Stimulated activated CD4-positive, alpha-beta T cell treated with anti-CD3 and anti-CD28 coated beads, Interleukin-1b, Interleukin-23, amount 100 ng/mL, for 1 hour (primary cell): ENCODE data around the gene DNMT3A.
A peak's percentile ranks its signal among the peaks of the same experiment; 100 is the strongest.

ENCODE experiments used
- DNase-seq, 2 donors: peaks; one replicate each; pipeline ENCODE4 v3.0.0-alpha.2; 2020; ENCODE audit warnings: low read depth in 2 of 2

Gene DNMT3A

GRCh38 chr2:25258847-25259736, 82.6 kb downstream of the DNMT3A start:
- DNase-seq: no peak

- no peak for DNase-seq
Observed at GRCh38 chr2:25257931-25258846, 83.5 kb downstream of the DNMT3A start.

- DNase-seq: no peak
Observed at GRCh38 chr2:25257032-25257552, 84.6 kb downstream of the DNMT3A start.

GRCh38 chr2:25256488-25256875, 85.2 kb downstream of the DNMT3A start:
- DNase-seq: no peak

GRCh38 chr2:25255745-25256487, 85.8 kb downstream of the DNMT3A start:
- DNase-seq: no peak

- no peak for DNase-seq
Observed at GRCh38 chr2:25254961-25255360, 86.8 kb downstream of the DNMT3A start.

- no peak for DNase-seq
Observed at GRCh38 chr2:25253153-25253626, 88.5 kb downstream of the DNMT3A start.

GRCh38 chr2:25252291-25253152, 89.2 kb downstream of the DNMT3A start:
- DNase-seq: peak; percentile 11 to 34

GRCh38 chr2:25251422-25252273, 90.1 kb downstream of the DNMT3A start:
- peak in 1 of 2 donors; percentile 20 for DNase-seq

- DNase-seq: no peak
Observed at GRCh38 chr2:25251071-25251421, 90.7 kb downstream of the DNMT3A start.

GRCh38 chr2:25250331-25251070, 91.2 kb downstream of the DNMT3A start:
- DNase-seq: peak in 1 of 2 donors; percentile 7

GRCh38 chr2:25249785-25250184, 91.9 kb downstream of the DNMT3A start:
- no peak for DNase-seq

GRCh38 chr2:25247792-25248512, 93.8 kb downstream of the DNMT3A start:
- no peak for DNase-seq

- no peak for DNase-seq
Observed at GRCh38 chr2:25246558-25247290, 95.0 kb downstream of the DNMT3A start.

GRCh38 chr2:25246001-25246400, 95.7 kb downstream of the DNMT3A start:
- no peak for DNase-seq

- DNase-seq: no peak
Observed at GRCh38 chr2:25245141-25245540, 96.6 kb downstream of the DNMT3A start.

- no peak for DNase-seq
Observed at GRCh38 chr2:25243995-25244394, 97.7 kb downstream of the DNMT3A start.

- DNase-seq: no peak
Observed at GRCh38 chr2:25241452-25241851, 100.3 kb downstream of the DNMT3A start.
